ENCODE results near the gene LMTK3. TPM values are rescaled to one million over a fixed set of nuclear protein-coding genes. Genes with fewer than 3 reads are reported as not detected.
"Not testable (repeated sequence)": the region's sequence is repeated elsewhere in the genome, so short reads cannot be mapped to it uniquely, and the experiment has no call there.

Gene LMTK3
- total and polyA plus RNA-seq, 9 donors, result 0.03 to 0.39 (median 0.14) TPM; not detected in 1

- no peaks in the 10 kb centered on the region for H3K9me3 ChIP-seq (replicated peaks; ENCODE audit: control insufficient read depth, low read depth, low read length)
- H3K27me3 ChIP-seq (ENCODE audit: control insufficient read depth, insufficient read depth, low read length), result peaks cover 66% of the 10 kb centered on the region
- no peak overlapping the region for H3K4me3 ChIP-seq (ENCODE audit: low read length)
- no peak overlapping the region for H3K27ac ChIP-seq (ENCODE audit: low read length)
- 58% methylated on average over 5 of the region's 6 CpGs for WGBS (ENCODE audit: insufficient coverage)
- no peaks in the 10 kb centered on the region for H3K36me3 ChIP-seq (ENCODE audit: control insufficient read depth, insufficient read depth, low read length)
- peak; percentile 59 for DNase-seq
- H3K4me1 ChIP-seq (ENCODE audit: control insufficient read depth, insufficient read depth, low read length), result peaks cover 24% of the 10 kb centered on the region
Measured at GRCh38 chr19:48495396-48495795, 16.2 kb downstream of the LMTK3 start.

GRCh38 chr19:48493718-48494401 lies 17.8 kb downstream of the LMTK3 start:
- no peak for DNase-seq
- no peaks in the 10 kb centered on the region for H3K36me3 ChIP-seq (ENCODE audit: control insufficient read depth, insufficient read depth, low read length)
- no peak overlapping the region for H3K27ac ChIP-seq (ENCODE audit: low read length)
- peaks cover 68% of the 10 kb centered on the region for H3K27me3 ChIP-seq (ENCODE audit: control insufficient read depth, insufficient read depth, low read length)
- H3K4me3 ChIP-seq (ENCODE audit: low read length), result peak overlapping the region; percentile 46
- H3K9me3 ChIP-seq (replicated peaks; ENCODE audit: control insufficient read depth, low read depth, low read length), result no peaks in the 10 kb centered on the region
- WGBS (ENCODE audit: insufficient coverage), result 3% methylated on average over 70 of the region's 70 CpGs
- peaks cover 24% of the 10 kb centered on the region for H3K4me1 ChIP-seq (ENCODE audit: control insufficient read depth, insufficient read depth, low read length)

GRCh38 chr19:48492925-48493717 lies 18.5 kb downstream of the LMTK3 start:
- peaks cover 64% of the 10 kb centered on the region for H3K27me3 ChIP-seq (ENCODE audit: control insufficient read depth, insufficient read depth, low read length)
- 2% methylated on average over 42 of the region's 47 CpGs for WGBS (ENCODE audit: insufficient coverage)
- H3K4me1 ChIP-seq (ENCODE audit: control insufficient read depth, insufficient read depth, low read length), result peaks cover 24% of the 10 kb centered on the region

GRCh38 chr19:48491793-48492123 lies 19.9 kb downstream of the LMTK3 start:
- no peak for DNase-seq
- Histone ChIP-seq H3K36me3 (ENCODE audit: control insufficient read depth, insufficient read depth, low read length) (no peaks in the 10 kb centered on the region), H3K4me3 (ENCODE audit: low read length) (no peak overlapping the region), H3K27me3 (ENCODE audit: control insufficient read depth, insufficient read depth, low read length) (peaks cover 57% of the 10 kb centered on the region), H3K27ac (ENCODE audit: low read length) (no peak overlapping the region), H3K9me3 (replicated peaks; ENCODE audit: control insufficient read depth, low read depth, low read length) (no peaks in the 10 kb centered on the region), H3K4me1 (ENCODE audit: control insufficient read depth, insufficient read depth, low read length) (peaks cover 24% of the 10 kb centered on the region)
- WGBS (ENCODE audit: insufficient coverage), result 15% methylated on average over 10 of the region's 10 CpGs

More at GRCh38 chr19:48492925-48493717, 18.5 kb downstream of the LMTK3 start:
- Histone ChIP-seq H3K36me3 (ENCODE audit: control insufficient read depth, insufficient read depth, low read length) (no peaks in the 10 kb centered on the region), H3K27ac (ENCODE audit: low read length) (peak overlapping the region; percentile 62), H3K4me3 (ENCODE audit: low read length) (peak overlapping the region; percentile 46), H3K9me3 (replicated peaks; ENCODE audit: control insufficient read depth, low read depth, low read length) (no peaks in the 10 kb centered on the region)
- peak; percentile 95 for DNase-seq

GRCh38 chr19:48490981-48491792 lies 20.4 kb downstream of the LMTK3 start:
- no peaks in the 10 kb centered on the region for H3K9me3 ChIP-seq (replicated peaks; ENCODE audit: control insufficient read depth, low read depth, low read length)
- peaks cover 24% of the 10 kb centered on the region for H3K4me1 ChIP-seq (ENCODE audit: control insufficient read depth, insufficient read depth, low read length)
- DNase-seq, result no peak
- peaks cover 57% of the 10 kb centered on the region for H3K27me3 ChIP-seq (ENCODE audit: control insufficient read depth, insufficient read depth, low read length)
- WGBS (ENCODE audit: insufficient coverage), result 6% methylated on average over 22 of the region's 50 CpGs
- H3K27ac ChIP-seq (ENCODE audit: low read length), result no peak overlapping the region
- H3K4me3 ChIP-seq (ENCODE audit: low read length), result no peak overlapping the region
- H3K36me3 ChIP-seq (ENCODE audit: control insufficient read depth, insufficient read depth, low read length), result no peaks in the 10 kb centered on the region

GRCh38 chr19:48489608-48490216 lies 21.9 kb downstream of the LMTK3 start:
- peaks cover 53% of the 10 kb centered on the region for H3K27me3 ChIP-seq (ENCODE audit: control insufficient read depth, insufficient read depth, low read length)
- H3K4me1 ChIP-seq (ENCODE audit: control insufficient read depth, insufficient read depth, low read length), result peaks cover 24% of the 10 kb centered on the region

GRCh38 chr19:48488478-48488877 lies 23.2 kb downstream of the LMTK3 start:
- not testable (repeated sequence) for H3K4me3 ChIP-seq (ENCODE audit: low read length); DNase-seq; H3K36me3 ChIP-seq (ENCODE audit: control insufficient read depth, insufficient read depth, low read length); H3K9me3 ChIP-seq (replicated peaks; ENCODE audit: control insufficient read depth, low read depth, low read length); H3K27ac ChIP-seq (ENCODE audit: low read length)
- H3K27me3 ChIP-seq (ENCODE audit: control insufficient read depth, insufficient read depth, low read length), result peaks cover 44% of the 10 kb centered on the region
- WGBS (ENCODE audit: insufficient coverage), result 60% methylated on average over 3 of the region's 7 CpGs
- H3K4me1 ChIP-seq (ENCODE audit: control insufficient read depth, insufficient read depth, low read length), result peaks cover 18% of the 10 kb centered on the region

More at GRCh38 chr19:48489608-48490216, 21.9 kb downstream of the LMTK3 start:
- 22% methylated on average over 17 of the region's 19 CpGs for WGBS (ENCODE audit: insufficient coverage)
- Histone ChIP-seq H3K9me3 (replicated peaks; ENCODE audit: control insufficient read depth, low read depth, low read length) (no peaks in the 10 kb centered on the region), H3K4me3 (ENCODE audit: low read length) (no peak overlapping the region), H3K36me3 (ENCODE audit: control insufficient read depth, insufficient read depth, low read length) (no peaks in the 10 kb centered on the region), H3K27ac (ENCODE audit: low read length) (no peak overlapping the region)
- peak; percentile 48 for DNase-seq

GRCh38 chr19:48487948-48488347 lies 23.7 kb downstream of the LMTK3 start:
- H3K9me3 ChIP-seq (replicated peaks; ENCODE audit: control insufficient read depth, low read depth, low read length), result no peaks in the 10 kb centered on the region
- peaks cover 40% of the 10 kb centered on the region for H3K27me3 ChIP-seq (ENCODE audit: control insufficient read depth, insufficient read depth, low read length)
- no peaks in the 10 kb centered on the region for H3K36me3 ChIP-seq (ENCODE audit: control insufficient read depth, insufficient read depth, low read length)
- DNase-seq, result no peak
- 72% methylated on average over 8 of the region's 8 CpGs for WGBS (ENCODE audit: insufficient coverage)
- H3K4me3 ChIP-seq (ENCODE audit: low read length), result no peak overlapping the region
- H3K4me1 ChIP-seq (ENCODE audit: control insufficient read depth, insufficient read depth, low read length), result peaks cover 16% of the 10 kb centered on the region
- no peak overlapping the region for H3K27ac ChIP-seq (ENCODE audit: low read length)

GRCh38 chr19:48487544-48487943 lies 24.1 kb downstream of the LMTK3 start:
- DNase-seq, result no peak
- Histone ChIP-seq H3K27ac (ENCODE audit: low read length) (no peak overlapping the region), H3K9me3 (replicated peaks; ENCODE audit: control insufficient read depth, low read depth, low read length) (no peaks in the 10 kb centered on the region), H3K27me3 (ENCODE audit: control insufficient read depth, insufficient read depth, low read length) (peaks cover 36% of the 10 kb centered on the region), H3K4me1 (ENCODE audit: control insufficient read depth, insufficient read depth, low read length) (peaks cover 14% of the 10 kb centered on the region), H3K4me3 (ENCODE audit: low read length) (no peak overlapping the region), H3K36me3 (ENCODE audit: control insufficient read depth, insufficient read depth, low read length) (no peaks in the 10 kb centered on the region)
- 73% methylated on average over 2 of the region's 6 CpGs for WGBS (ENCODE audit: insufficient coverage)
